Spleen (tissue), 7 donors: ENCODE results near the gene FIG4.

ENCODE experiments used
- POLR2A ChIP-seq, 3 donors: fragments of 450-650 bp; IDR thresholded peaks; one replicate each; pipeline ENCODE4 v1.5.1; 2017; ENCODE audit warnings: antibody characterized with exemption in 3 of 3, mild to moderate bottlenecking in 1 of 3
- TF ChIP-seq, protein P1 (sequence below), 11 experiments: fragments of 200-600 bp in 7 of 11; fragments of 450-650 bp in 4 of 11; sonication (generic) in 4 of 11; IDR thresholded peaks in 8 of 11; conservative IDR thresholded peaks in 3 of 11; 1 replicate in 7 of 11; 2 replicates in 4 of 11; pipeline versions ENCODE4 v1.4.0 to v1.8.0; 2016 to 2021; ENCODE audit warnings: antibody characterized with exemption in 11 of 11, inconsistent platforms in 4 of 11, mild to moderate bottlenecking in 1 of 11
- donor health status: DM: no; HTN: no; CAD: no; lungs with moderate emphysema.
- donor health status: DM: no; HTN: no; CAD: no.
- donor health status: DM: no; HTN: no; CAD: no.

DNA sequence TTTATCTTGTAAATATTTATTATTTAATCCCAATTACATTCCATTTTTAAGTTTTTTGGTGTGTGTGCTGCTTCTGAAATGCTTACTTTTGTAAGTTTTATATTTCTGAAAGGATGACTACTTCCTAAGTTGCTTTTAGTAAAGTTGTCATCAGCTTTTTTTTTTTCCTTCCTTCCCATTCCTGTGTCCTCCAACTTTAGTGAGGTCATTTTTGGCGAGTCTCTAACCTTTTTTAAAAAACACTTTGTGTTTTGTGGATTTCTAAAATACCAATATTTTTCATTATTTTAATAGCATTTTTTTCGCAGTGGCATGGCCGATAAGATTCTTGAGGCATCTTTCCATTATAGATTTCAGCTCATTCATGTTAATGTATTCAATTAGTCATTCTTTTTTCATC lies 30.9 kb downstream of the FIG4 start:
- TF ChIP-seq, protein P1, sequence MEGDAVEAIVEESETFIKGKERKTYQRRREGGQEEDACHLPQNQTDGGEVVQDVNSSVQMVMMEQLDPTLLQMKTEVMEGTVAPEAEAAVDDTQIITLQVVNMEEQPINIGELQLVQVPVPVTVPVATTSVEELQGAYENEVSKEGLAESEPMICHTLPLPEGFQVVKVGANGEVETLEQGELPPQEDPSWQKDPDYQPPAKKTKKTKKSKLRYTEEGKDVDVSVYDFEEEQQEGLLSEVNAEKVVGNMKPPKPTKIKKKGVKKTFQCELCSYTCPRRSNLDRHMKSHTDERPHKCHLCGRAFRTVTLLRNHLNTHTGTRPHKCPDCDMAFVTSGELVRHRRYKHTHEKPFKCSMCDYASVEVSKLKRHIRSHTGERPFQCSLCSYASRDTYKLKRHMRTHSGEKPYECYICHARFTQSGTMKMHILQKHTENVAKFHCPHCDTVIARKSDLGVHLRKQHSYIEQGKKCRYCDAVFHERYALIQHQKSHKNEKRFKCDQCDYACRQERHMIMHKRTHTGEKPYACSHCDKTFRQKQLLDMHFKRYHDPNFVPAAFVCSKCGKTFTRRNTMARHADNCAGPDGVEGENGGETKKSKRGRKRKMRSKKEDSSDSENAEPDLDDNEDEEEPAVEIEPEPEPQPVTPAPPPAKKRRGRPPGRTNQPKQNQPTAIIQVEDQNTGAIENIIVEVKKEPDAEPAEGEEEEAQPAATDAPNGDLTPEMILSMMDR (IDR thresholded peaks at IDR 0.05 in 8 of 11, conservative IDR thresholded peaks at IDR 0.05 in 3 of 11): no peak
- TF ChIP-seq POLR2A (IDR thresholded peaks at IDR 0.05): no peak
